Activated T-helper 2 cell treated with anti-CD3 and anti-CD28 coated beads, Interferon-gamma antibody, Interleukin-2, Interleukin-4, amounts not matched to agents 10 μg/mL and 5 μg/mL and 100 μg/mL, durations not matched to agents 14 hours and 24 hours and 36 hours (primary cell): ENCODE measurements around the gene MYO1H. TPM values are rescaled to one million over a fixed set of nuclear protein-coding genes. Genes with fewer than 3 reads are reported as not detected.

Experiments used
- DNase-seq: peaks from one replicate; pipeline ENCODE4 v3.0.0; 2021; ENCODE audit warnings: low spot score
- H3K27ac Mint-ChIP-seq: one replicate; pipeline ENCODE4 v1.8.0; 2021; ENCODE audit warnings: mixed read lengths
- H3K27me3 Mint-ChIP-seq: one replicate; pipeline ENCODE4 v1.8.0; 2021; ENCODE audit warnings: low read depth, mixed read lengths
- H3K36me3 Mint-ChIP-seq: one replicate; pipeline ENCODE4 v1.8.0; 2021; ENCODE audit warnings: low read depth, mixed read lengths
- H3K4me1 Mint-ChIP-seq: one replicate; pipeline ENCODE4 v1.8.0; 2021; ENCODE audit warnings: low read depth, mixed read lengths
- H3K4me3 Mint-ChIP-seq: one replicate; pipeline ENCODE4 v1.8.0; 2021; ENCODE audit warnings: low read depth, mild to moderate bottlenecking, moderate library complexity, mixed read lengths
- H3K9me3 Mint-ChIP-seq: one replicate; pipeline ENCODE4 v1.8.0; 2021; ENCODE audit warnings: mixed read lengths
- intact Hi-C: fragments of 100-400 bp; cut with micrococcal nuclease; formaldehyde crosslinking; loops from one replicate; pipeline ENCODE4 v1.15.1; 2023
- total RNA-seq: library from RNA; stranded (reverse); gene quantifications from 2 replicates; pipeline ENCODE4 v1.2.3, GENCODE V29; 2022

MYO1H gene
- total RNA-seq, 1 donor from 2014 or later = not detected

DNA sequence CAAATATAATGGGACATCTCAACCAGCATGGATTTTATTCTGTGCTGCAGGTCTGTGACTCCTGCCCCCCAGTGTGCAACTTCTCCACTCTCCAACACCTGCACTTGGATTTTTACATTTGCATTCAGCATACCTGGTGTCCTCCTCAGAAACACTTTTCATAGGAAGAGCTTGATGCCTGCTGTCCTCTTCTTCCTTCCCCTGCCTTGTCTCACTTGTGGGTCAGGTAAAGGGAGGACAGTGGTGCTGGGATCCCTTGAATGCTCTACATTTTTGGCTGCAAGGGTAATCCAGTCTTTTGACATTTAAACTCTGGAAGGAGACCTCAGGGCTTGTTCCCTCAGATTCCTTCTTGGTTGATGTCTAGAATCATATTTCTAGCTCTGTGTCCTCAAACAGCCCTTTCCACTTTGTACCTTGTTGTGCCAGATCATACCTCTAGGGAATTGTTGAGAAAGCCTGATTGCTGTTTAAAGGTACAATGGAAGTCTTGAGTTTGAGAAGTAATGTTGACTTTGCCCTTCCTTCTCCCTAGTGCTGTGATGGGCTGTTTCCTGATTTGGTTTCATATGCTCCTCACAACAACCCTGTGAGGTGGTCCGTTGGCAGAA lies 142.4 kb downstream of the MYO1H start:
- H3K36me3 Mint-ChIP-seq = peaks cover 37% of the 10 kb centered on the region
- no peak overlapping the region for H3K4me3 Mint-ChIP-seq
- H3K4me1 Mint-ChIP-seq = peaks cover 3% of the 10 kb centered on the region
- no peak overlapping the region for H3K27ac Mint-ChIP-seq
- DNase-seq = no peak
- intact Hi-C loops = no loop called here
- H3K9me3 Mint-ChIP-seq = no peaks in the 10 kb centered on the region
- H3K27me3 Mint-ChIP-seq = no peaks in the 10 kb centered on the region

DNA sequence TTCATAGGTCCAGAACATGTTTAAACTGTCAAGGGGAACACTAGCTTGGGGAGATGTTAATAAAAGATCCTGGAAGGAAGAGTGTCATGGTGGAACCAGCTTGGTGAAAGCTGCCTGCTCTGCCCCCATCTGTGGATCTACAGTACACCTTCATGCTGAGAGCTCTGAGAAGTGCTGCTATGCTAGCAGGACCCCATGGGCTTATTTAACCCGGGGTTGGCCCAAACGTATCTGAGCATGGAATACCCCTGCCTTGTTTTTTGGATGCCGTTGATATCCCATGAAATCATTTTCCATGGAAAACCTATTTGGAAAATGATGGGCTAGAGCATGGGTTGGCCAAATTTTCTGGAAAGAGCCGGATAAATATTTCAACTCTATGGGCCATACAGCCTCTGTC lies 144.0 kb downstream of the MYO1H start:
- H3K4me3 Mint-ChIP-seq = no peak overlapping the region
- H3K27me3 Mint-ChIP-seq = no peaks in the 10 kb centered on the region
- H3K36me3 Mint-ChIP-seq = peaks cover 42% of the 10 kb centered on the region
- no peak overlapping the region for H3K27ac Mint-ChIP-seq
- DNase-seq = no peak
- peaks cover 5% of the 10 kb centered on the region for H3K4me1 Mint-ChIP-seq
- intact Hi-C loops = no loop called here
- H3K9me3 Mint-ChIP-seq = no peaks in the 10 kb centered on the region

DNA sequence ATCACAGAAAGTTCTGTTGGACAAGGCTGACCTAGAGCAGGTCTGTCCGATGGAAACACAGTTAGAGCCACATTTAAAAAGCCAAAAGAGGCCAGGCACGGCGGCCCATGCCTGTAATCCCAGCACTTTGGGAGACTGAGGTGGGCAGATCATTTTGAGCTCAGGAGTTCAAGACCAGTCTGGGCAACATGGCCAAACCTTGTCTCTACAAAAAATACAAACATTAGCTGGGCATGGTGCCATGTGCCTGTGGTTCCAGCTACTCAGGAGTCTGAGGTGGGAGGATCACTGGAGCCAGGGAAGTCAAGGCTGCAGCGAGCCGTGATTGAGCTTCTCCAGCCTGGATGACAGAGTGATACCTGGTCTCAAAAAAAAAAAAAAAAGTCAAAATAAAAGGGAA lies 144.7 kb downstream of the MYO1H start:
- Mint-ChIP-seq H3K27ac (no peak overlapping the region), H3K36me3 (peaks cover 42% of the 10 kb centered on the region), H3K27me3 (no peaks in the 10 kb centered on the region), H3K4me3 (no peak overlapping the region), H3K4me1 (peaks cover 5% of the 10 kb centered on the region), H3K9me3 (no peaks in the 10 kb centered on the region)
- intact Hi-C loops = no loop called here
- no peak for DNase-seq

GRCh38 chr12:109493090-109493489 lies 145.4 kb downstream of the MYO1H start:
- intact Hi-C loops = no loop called here

DNA sequence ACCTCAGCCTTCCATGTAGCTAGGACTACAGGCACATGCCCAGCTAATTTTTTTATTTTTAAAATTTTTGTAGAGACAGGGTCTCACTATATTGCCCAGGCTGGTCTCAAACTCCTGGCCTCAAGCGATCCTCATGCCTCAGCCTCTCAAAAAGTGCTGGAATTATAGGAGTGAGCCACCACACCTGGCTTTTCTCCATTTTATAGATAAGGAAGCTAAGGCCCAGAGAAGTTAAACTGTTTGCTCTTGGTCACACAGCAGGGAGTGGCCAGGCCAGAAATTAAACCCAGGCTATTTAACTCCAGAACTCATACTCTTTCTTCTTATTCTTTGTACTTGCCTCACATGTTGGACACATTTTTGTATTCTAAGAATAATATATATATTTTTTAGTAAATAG lies 146.2 kb downstream of the MYO1H start:
- intact Hi-C loops = no loop called here
- DNase-seq = no peak
- Mint-ChIP-seq H3K9me3 (no peaks in the 10 kb centered on the region), H3K27me3 (no peaks in the 10 kb centered on the region), H3K36me3 (peaks cover 33% of the 10 kb centered on the region), H3K4me1 (peaks cover 5% of the 10 kb centered on the region), H3K27ac (no peak overlapping the region), H3K4me3 (no peak overlapping the region)

More at GRCh38 chr12:109493090-109493489, 145.4 kb downstream of the MYO1H start:
- no peak for DNase-seq
- Mint-ChIP-seq H3K4me1 (peaks cover 5% of the 10 kb centered on the region), H3K4me3 (no peak overlapping the region), H3K27ac (no peak overlapping the region), H3K27me3 (no peaks in the 10 kb centered on the region), H3K9me3 (no peaks in the 10 kb centered on the region), H3K36me3 (peaks cover 39% of the 10 kb centered on the region)

GRCh38 chr12:109494348-109494881 lies 146.7 kb downstream of the MYO1H start:
- no peak for DNase-seq
- H3K27me3 Mint-ChIP-seq = no peaks in the 10 kb centered on the region
- no peak overlapping the region for H3K4me3 Mint-ChIP-seq
- H3K9me3 Mint-ChIP-seq = no peaks in the 10 kb centered on the region
- peaks cover 5% of the 10 kb centered on the region for H3K4me1 Mint-ChIP-seq
- H3K36me3 Mint-ChIP-seq = peaks cover 34% of the 10 kb centered on the region
- H3K27ac Mint-ChIP-seq = no peak overlapping the region
- intact Hi-C loops = no loop called here

GRCh38 chr12:109495012-109495411 lies 147.3 kb downstream of the MYO1H start:
- H3K36me3 Mint-ChIP-seq = peaks cover 33% of the 10 kb centered on the region
- peaks cover 5% of the 10 kb centered on the region for H3K4me1 Mint-ChIP-seq
- H3K9me3 Mint-ChIP-seq = no peaks in the 10 kb centered on the region
- no peak for DNase-seq
- intact Hi-C loops = no loop called here
- H3K27me3 Mint-ChIP-seq = no peaks in the 10 kb centered on the region
- H3K27ac Mint-ChIP-seq = no peak overlapping the region
- H3K4me3 Mint-ChIP-seq = no peak overlapping the region

- peaks cover 5% of the 10 kb centered on the region for H3K4me1 Mint-ChIP-seq
- no peaks in the 10 kb centered on the region for H3K9me3 Mint-ChIP-seq
- no peak for DNase-seq
- H3K27me3 Mint-ChIP-seq = no peaks in the 10 kb centered on the region
- H3K36me3 Mint-ChIP-seq = peaks cover 37% of the 10 kb centered on the region
- no peak overlapping the region for H3K4me3 Mint-ChIP-seq
- intact Hi-C loops = no loop called here
- no peak overlapping the region for H3K27ac Mint-ChIP-seq
Measured at GRCh38 chr12:109496306-109496705, 148.6 kb downstream of the MYO1H start.

DNA sequence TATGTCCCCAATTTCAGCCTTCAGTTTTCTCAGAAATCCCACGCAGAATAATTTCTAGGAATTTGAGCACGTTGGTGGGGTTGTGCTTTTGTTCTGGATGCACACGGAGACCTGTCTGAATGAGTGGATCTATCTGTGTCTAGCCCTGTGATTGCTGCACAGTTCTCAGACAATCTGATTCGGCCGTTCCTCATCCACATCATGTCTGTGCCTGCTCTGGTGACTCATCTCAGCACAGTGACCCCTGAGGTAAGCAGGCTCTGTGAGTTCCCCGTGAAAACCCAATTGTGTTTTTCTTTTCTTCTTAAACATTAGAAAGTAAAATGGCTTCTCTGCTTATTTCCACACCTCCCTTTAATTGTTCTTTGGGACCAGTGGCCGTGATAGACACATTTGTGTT lies 150.0 kb downstream of the MYO1H start:
- no peak overlapping the region for H3K27ac Mint-ChIP-seq
- peaks cover 5% of the 10 kb centered on the region for H3K4me1 Mint-ChIP-seq
- H3K36me3 Mint-ChIP-seq = peaks cover 47% of the 10 kb centered on the region
- H3K9me3 Mint-ChIP-seq = no peaks in the 10 kb centered on the region
- H3K27me3 Mint-ChIP-seq = no peaks in the 10 kb centered on the region
- intact Hi-C loops = no loop called here
- no peak overlapping the region for H3K4me3 Mint-ChIP-seq
- DNase-seq = no peak

Other genes starting within 250 kb of the MYO1H start
- gene ACACB, start 231.3 kb upstream of the MYO1H start, total RNA-seq = 12.1 and 12.9 TPM in 2 replicates
- not detected in 2 replicates for gene FOXN4, start 38.6 kb upstream of the MYO1H start, total RNA-seq
- 51.5 and 54.4 TPM in 2 replicates for gene KCTD10, start 129.4 kb downstream of the MYO1H start, total RNA-seq
- gene UBE3B, start 129.7 kb downstream of the MYO1H start, total RNA-seq = 30.6 and 31.2 TPM in 2 replicates
- 56.7 and 59.0 TPM in 2 replicates for gene MMAB, start 225.6 kb downstream of the MYO1H start, total RNA-seq
- 28.7 and 33.6 TPM in 2 replicates for gene MVK, start 225.9 kb downstream of the MYO1H start, total RNA-seq